GM12878 (cell line): Measurements from ENCODE around the gene TIMM10B. TPM values are rescaled to one million over a fixed set of nuclear protein-coding genes. Genes with fewer than 3 reads are reported as not detected.
A peak's percentile ranks its signal among the peaks of the same experiment; 100 is the strongest.

Experiments used
- ATAC-seq: fragments of 200-7000 bp; cut with Tn5 transposase; 3 replicates; pipeline ENCODE4 v1.9.1; 2020; ENCODE audit warnings: mild to moderate bottlenecking, moderate library complexity
- BruUV-seq: library from RNA; stranded (reverse); fragments of 400-500 nt; replicated peaks from 2 replicates; lab custom pipeline; 2021; lab: Mats Ljungman, UMichigan
- CTCF ChIA-PET: fragments of 300-600 bp; sonication (Branson Sonifier 250); formaldehyde crosslinking; extraction: SDS; loops from one replicate; lab custom pipeline; 2021; ENCODE audit warnings: inconsistent platforms; lab: Yijun Ruan, JAX
- POLR2A ChIA-PET: fragments of 350-600 bp; formaldehyde crosslinking; extraction: SDS; loops from one replicate; lab custom pipeline; 2021; ENCODE audit warnings: inconsistent platforms; lab: Charles Lee
- RAD21 ChIA-PET: fragments of 300-600 bp; sonication (Branson Sonifier 250); formaldehyde crosslinking; loops from one replicate; lab custom pipeline; 2023; ENCODE audit warnings: antibody characterized with exemption; ENCODE audit not compliant: unreplicated experiment; lab: Charles Lee
- SMC1A ChIA-PET: fragments of 300-600 bp; sonication (Branson Sonifier 250); formaldehyde crosslinking; loops from one replicate; lab custom pipeline; 2023; ENCODE audit not compliant: unreplicated experiment, uncharacterized antibody; lab: Charles Lee
- DNase-seq: peaks from one replicate; pipeline ENCODE4 v3.0.0-alpha.2; 2011; ENCODE audit warnings: low read depth, low spot score
- FAIRE-seq: peaks from 3 replicates; lab custom pipeline; 2011; peaks lifted over from hg19 to GRCh38; lab: Jason Lieb, UNC
- H2AFZ ChIP-seq: 2 replicates; pipeline ENCODE4 v1.6.0; 2011; ENCODE audit warnings: low read depth, low read length, control low read depth; ENCODE audit not compliant: control insufficient read depth
- H3K27ac ChIP-seq: 2 replicates; pipeline ENCODE4 v1.5.1; 2011; ENCODE audit warnings: control low read depth; ENCODE audit not compliant: control insufficient read depth, insufficient read depth
- H3K27me3 ChIP-seq, 2 experiments: replicated peaks in 1 of 2; 2 replicates each; pipeline versions ENCODE4 v1.6.0 to v1.6.1; 2011; ENCODE audit warnings: low read length in 1 of 2; ENCODE audit not compliant: control insufficient read depth in 2 of 2, insufficient read depth in 2 of 2
- H3K36me3 ChIP-seq, 2 experiments: 2 replicates each; pipeline ENCODE4 v1.5.1; 2011; ENCODE audit warnings: low read length in 1 of 2; ENCODE audit not compliant: control insufficient read depth in 2 of 2, insufficient read depth in 2 of 2
- H3K4me1 ChIP-seq: 2 replicates; pipeline ENCODE4 v1.6.1; 2011; ENCODE audit warnings: mild to moderate bottlenecking, low read length, moderate library complexity, mixed read lengths; ENCODE audit not compliant: control insufficient read depth, insufficient read depth
- H3K4me2 ChIP-seq: 2 replicates; pipeline ENCODE4 v1.6.0; 2011; ENCODE audit warnings: control low read depth; ENCODE audit not compliant: control insufficient read depth, insufficient read depth
- H3K4me3 ChIP-seq: fragments of 200-600 bp; sonication (generic); 2 replicates; pipeline ENCODE4 v1.5.1; 2016
- H3K79me2 ChIP-seq: 2 replicates; pipeline ENCODE4 v1.6.0; 2011; ENCODE audit warnings: low read length; ENCODE audit not compliant: control insufficient read depth, insufficient read depth
- H3K9ac ChIP-seq: 2 replicates; pipeline ENCODE4 v1.8.0; 2011; ENCODE audit warnings: low read length, control low read depth, mixed read lengths; ENCODE audit not compliant: control insufficient read depth, insufficient read depth
- H3K9me3 ChIP-seq: replicated peaks from 3 replicates; pipeline ENCODE4 v1.5.1; 2011; ENCODE audit warnings: mild to moderate bottlenecking, low read length; ENCODE audit not compliant: control insufficient read depth, insufficient read depth
- H4K20me1 ChIP-seq: 2 replicates; pipeline ENCODE4 v1.6.0; 2011; ENCODE audit not compliant: control insufficient read depth, insufficient read depth
- BACH1 ChIP-seq: fragments of 450-650 bp; IDR thresholded peaks from 2 replicates; pipeline ENCODE4 v1.6.1; 2017; ENCODE audit warnings: mild to moderate bottlenecking, borderline replicate concordance
- CTCF ChIP-seq, 3 experiments: IDR thresholded peaks in 2 of 3; conservative IDR thresholded peaks in 1 of 3; 2 replicates each; pipeline ENCODE4 v1.5.1; 2011; ENCODE audit warnings: low read depth in 3 of 3, low read length in 3 of 3, mild to moderate bottlenecking in 3 of 3, control low read depth in 2 of 3, moderate library complexity in 2 of 3, inconsistent platforms in 1 of 3, mixed read lengths in 1 of 3; ENCODE audit not compliant: control insufficient read depth in 2 of 3, insufficient read depth in 1 of 3; ENCODE audit errors: extremely low read depth in 1 of 3
- EED ChIP-seq: sonication (generic); IDR thresholded peaks from 2 replicates; pipeline ENCODE4 v1.6.1; 2016; ENCODE audit warnings: antibody characterized with exemption, low read depth
- FOS ChIP-seq: IDR thresholded peaks from 3 replicates; pipeline ENCODE4 v1.6.1; 2011; ENCODE audit warnings: borderline replicate concordance; ENCODE audit not compliant: insufficient read length; ENCODE audit errors: extremely low read depth
- FOXM1 ChIP-seq: IDR thresholded peaks from 2 replicates; pipeline ENCODE4 v1.6.1; 2012; ENCODE audit warnings: low read depth, mild to moderate bottlenecking, inconsistent platforms, low read length, moderate library complexity
- IRF4 ChIP-seq: IDR thresholded peaks from 2 replicates; pipeline ENCODE4 v1.6.1; 2011; ENCODE audit warnings: low read depth, low read length
- IRF5 ChIP-seq: fragments of 450-650 bp; IDR thresholded peaks from 2 replicates; pipeline ENCODE4 v1.6.1; 2017; ENCODE audit warnings: borderline replicate concordance
- KDM1A ChIP-seq: fragments of 200-600 bp; sonication (generic); IDR thresholded peaks from 2 replicates; pipeline ENCODE4 v1.6.1; 2016; ENCODE audit warnings: borderline replicate concordance
- NRF1 ChIP-seq: conservative IDR thresholded peaks from 2 replicates; pipeline ENCODE4 v1.6.1; 2011; ENCODE audit warnings: mild to moderate bottlenecking, low read depth, low read length, improper control_type of control experiment
- RAD21 ChIP-seq: IDR thresholded peaks from 2 replicates; pipeline ENCODE4 v1.6.1; 2011; ENCODE audit warnings: mild to moderate bottlenecking, low read depth, low read length, moderate library complexity; ENCODE audit not compliant: insufficient read depth
- RAD51 ChIP-seq: fragments of 450-650 bp; IDR thresholded peaks from 2 replicates; pipeline ENCODE4 v1.6.1; 2016; ENCODE audit warnings: moderate library complexity, mild to moderate bottlenecking, inconsistent platforms
- SMC3 ChIP-seq: IDR thresholded peaks from 2 replicates; pipeline ENCODE4 v1.6.1; 2011; ENCODE audit warnings: low read length, improper control_type of control experiment, borderline replicate concordance
- SRF ChIP-seq, 2 experiments: IDR thresholded peaks; 2 replicates each; pipeline ENCODE4 v1.6.1; 2011; ENCODE audit warnings: low read depth in 2 of 2, low read length in 2 of 2, mild to moderate bottlenecking in 1 of 2, moderate library complexity in 1 of 2
- SUZ12 ChIP-seq: fragments of 200-600 bp; sonication (generic); IDR thresholded peaks from one replicate; pipeline ENCODE4 v1.6.1; 2018; ENCODE audit warnings: antibody characterized with exemption, mild to moderate bottlenecking; ENCODE audit not compliant: unreplicated experiment
- WGBS: methylation state at CpG from one replicate; pipeline ENCODE4 v1.1.6; 2016; ENCODE audit warnings: low lambda C conversion rate; ENCODE audit not compliant: insufficient replicate concordance, insufficient coverage; ENCODE audit errors: missing lambda C conversion rate; 5-methylcytosine and 5-hydroxymethylcytosine counted together
- in situ Hi-C: fragments of 300-500 bp; cut with MboI; formaldehyde crosslinking; loops from 9 replicates; pipeline ENCODE4 v1.14.3; 2018; ENCODE audit warnings: mixed read lengths
- intact Hi-C: fragments of 100-400 bp; cut with micrococcal nuclease; formaldehyde crosslinking; loops from one replicate; pipeline ENCODE4 v1.14.2; 2022; ENCODE audit not compliant: unreplicated experiment
- polyA plus RNA-seq, 11 experiments: library from polyadenylated mRNA; depleted of rRNA in 4 of 11; unstranded in 6 of 11; stranded (reverse) in 5 of 11; fragments of >200 nt; fragmentation: Nextera tagmentation in 4 of 11; fragmentation: Illumina TruSeq in 1 of 11; extraction: Ambion mirVana in 4 of 11; extraction: Trizol in 1 of 11; gene quantifications; 1 replicate in 1 of 11; 2 replicates in 10 of 11; pipeline versions ENCODE4 v1.2.1 to v1.2.3, GENCODE V29; 2011 to 2016; ENCODE audit warnings: inconsistent platforms in 2 of 11, missing spikeins in 2 of 11, low read depth in 1 of 11
- total RNA-seq, 4 experiments: library from RNA; depleted of rRNA in 3 of 4; stranded (reverse); fragments of >200 nt in 3 of 4; fragmentation: Illumina TruSeq in 1 of 4; extraction: Trizol in 1 of 4; gene quantifications; 2 replicates each; pipeline versions ENCODE4 v1.2.1 to v1.2.3, GENCODE V29; 2013 to 2021
- TF ChIP-seq, protein P1 (sequence below): IDR thresholded peaks from 2 replicates; pipeline ENCODE4 v1.6.1; 2012; ENCODE audit warnings: low read length, inconsistent platforms

Gene TIMM10B
- total and polyA plus RNA-seq, 10 of the 15 experiments (the other 5 are each of a cell fraction or from before 2014, with no cell fraction given): 30.3 to 126 (median 53.1) TPM

GRCh38 chr11:6437993-6438392 is 43.3 kb upstream of the TIMM10B start (continued):
- TF ChIP-seq IRF5 (no peak), RAD51 (peak; percentile 50; the same call in 1 of the 2 replicates), EED (peak; percentile 36; the same call in 1 of the 2 replicates)
- TF ChIP-seq, all 136 proteins: peak for 8

GRCh38 chr11:6438979-6439571 is 42.2 kb upstream of the TIMM10B start:
- DNase-seq: no peak
- H3K9ac ChIP-seq: no peak overlapping the region
- H3K36me3 ChIP-seq: no peaks in the 10 kb centered on the region
- peak; percentile 66 for ATAC-seq
- H3K27me3 ChIP-seq: no peaks in the 10 kb centered on the region
- no peaks in the 10 kb centered on the region for H3K79me2 ChIP-seq
- intact Hi-C loops (loop anchor here (1.0 kb wide), 1 partner anchor 66 kb away; no protein-coding TSS in a partner anchor), in situ Hi-C loops (no loop called here)
- SMC1A ChIA-PET: interaction anchor here (0.9 to 12.8 kb wide), 10 partner anchors 14 to 121 kb away, joined by 3 to 293 read pairs (median 4); no protein-coding TSS in a partner anchor
- H2AFZ ChIP-seq: peak overlapping the region; percentile 45
- no peak overlapping the region for H3K27ac ChIP-seq
- H3K4me3 ChIP-seq: no peak overlapping the region
- RAD21 ChIA-PET: interaction anchor here (1.0 to 14.2 kb wide), 6 partner anchors 10 to 244 kb away, joined by 3 to 305 read pairs (median 4); partner anchors contain the start of genes ARFIP2, MRPL17 and TIMM10B
- no peaks in the 10 kb centered on the region for H4K20me1 ChIP-seq
- peaks cover 11% of the 10 kb centered on the region for H3K4me1 ChIP-seq
- WGBS: 0% methylated on average over 1 of the region's 1 CpG
- H3K9me3 ChIP-seq: no peaks in the 10 kb centered on the region
- no peak for FAIRE-seq
- POLR2A ChIA-PET: no interaction called here
- CTCF ChIA-PET: interaction anchor here (0.9 to 17.4 kb wide), 25 partner anchors 8 to 319 kb away, joined by 3 to 560 read pairs (median 4); partner anchors contain the start of genes ARFIP2, SMPD1 and TIMM10B
- TF ChIP-seq SRF (IDR thresholded peaks at IDR 0.05; ENCODE audit: low read depth in 2 of 2, low read length in 2 of 2) (no peak), RAD21 (peak; percentile 33; the same call in 1 of the 2 replicates), NRF1 (no peak), IRF4 (no peak), FOS (no peak), CTCF (IDR thresholded peaks at IDR 0.05 in 2 of 3, conservative IDR thresholded peaks at IDR 0.05 in 1 of 3; ENCODE audit: control insufficient read depth in 2 of 3, extremely low read depth in 1 of 3, insufficient read depth in 1 of 3, low read depth in 3 of 3, low read length in 3 of 3) (peak; percentile 56 to 66 (median 64); a peak in 5 of 6 replicates), SUZ12 (no peak), SMC3 (peak; percentile 64; the same call in 1 of the 2 replicates), FOXM1 (no peak), KDM1A (no peak), BACH1 (no peak)
- TF ChIP-seq, protein P1, sequence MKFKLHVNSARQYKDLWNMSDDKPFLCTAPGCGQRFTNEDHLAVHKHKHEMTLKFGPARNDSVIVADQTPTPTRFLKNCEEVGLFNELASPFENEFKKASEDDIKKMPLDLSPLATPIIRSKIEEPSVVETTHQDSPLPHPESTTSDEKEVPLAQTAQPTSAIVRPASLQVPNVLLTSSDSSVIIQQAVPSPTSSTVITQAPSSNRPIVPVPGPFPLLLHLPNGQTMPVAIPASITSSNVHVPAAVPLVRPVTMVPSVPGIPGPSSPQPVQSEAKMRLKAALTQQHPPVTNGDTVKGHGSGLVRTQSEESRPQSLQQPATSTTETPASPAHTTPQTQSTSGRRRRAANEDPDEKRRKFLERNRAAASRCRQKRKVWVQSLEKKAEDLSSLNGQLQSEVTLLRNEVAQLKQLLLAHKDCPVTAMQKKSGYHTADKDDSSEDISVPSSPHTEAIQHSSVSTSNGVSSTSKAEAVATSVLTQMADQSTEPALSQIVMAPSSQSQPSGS: no peak
- BruUV-seq: no TSS peak
- H3K4me2 ChIP-seq: no peak overlapping the region
